HepG2 (cell line): Measurements from ENCODE around the gene MAPK6. TPM values are rescaled to one million over a fixed set of nuclear protein-coding genes. Genes with fewer than 3 reads are reported as not detected.
A peak's percentile ranks its signal among the peaks of the same experiment; 100 is the strongest.

Experiments used
- ETV5 ChIP-seq: IDR thresholded peaks from 2 replicates; pipeline ENCODE4 v1.6.1; 2018; ENCODE audit warnings: missing biosample characterization, missing genetic modification reagents, inconsistent platforms, borderline replicate concordance
- FLYWCH1 ChIP-seq: sonication (generic); formaldehyde crosslinking; IDR thresholded peaks from 2 replicates; pipeline ENCODE4 v1.8.1; 2023; ENCODE audit warnings: mild to moderate bottlenecking, missing genetic modification reagents
- FOXJ3 ChIP-seq: sonication (generic); formaldehyde crosslinking; IDR thresholded peaks from 2 replicates; pipeline ENCODE4 v1.4.0; 2020; ENCODE audit warnings: missing genetic modification reagents, mild to moderate bottlenecking, borderline replicate concordance
- HDAC2 ChIP-seq: sonication (generic); formaldehyde crosslinking; IDR thresholded peaks from 2 replicates; pipeline ENCODE4 v1.4.0; 2020; ENCODE audit warnings: missing genetic modification reagents
- HOMEZ ChIP-seq: IDR thresholded peaks from 2 replicates; pipeline ENCODE4 v1.6.1; 2016; ENCODE audit warnings: low read depth
- MEF2D ChIP-seq: sonication (generic); formaldehyde crosslinking; IDR thresholded peaks from 2 replicates; pipeline ENCODE4 v1.5.1; 2020; ENCODE audit warnings: mild to moderate bottlenecking, missing genetic modification reagents
- PBX3 ChIP-seq: sonication (generic); formaldehyde crosslinking; IDR thresholded peaks from 2 replicates; pipeline ENCODE4 v1.8.1; 2023; ENCODE audit warnings: missing genetic modification reagents, inconsistent platforms, borderline replicate concordance
- RARA ChIP-seq: IDR thresholded peaks from 2 replicates; pipeline ENCODE4 v1.6.1; 2016; ENCODE audit warnings: missing genetic modification reagents, missing compliant biosample characterization
- SRF ChIP-seq: IDR thresholded peaks from 2 replicates; pipeline ENCODE4 v1.6.1; 2011; ENCODE audit warnings: mild to moderate bottlenecking, low read depth, low read length, moderate library complexity
- U2AF1 ChIP-seq: fragments of 200-400 bp; formaldehyde crosslinking; optimal IDR thresholded peaks from 2 replicates; pipeline ENCODE3; 2017; ENCODE audit warnings: mild to moderate bottlenecking, low read depth, low read length
- ZBTB10 ChIP-seq: sonication (generic); formaldehyde crosslinking; IDR thresholded peaks from 2 replicates; pipeline ENCODE4 v1.4.0; 2020; ENCODE audit warnings: missing genetic modification reagents, borderline replicate concordance
- ZBTB20 ChIP-seq: sonication (generic); formaldehyde crosslinking; IDR thresholded peaks from 2 replicates; pipeline ENCODE4 v1.8.1; 2023; ENCODE audit warnings: missing genetic modification reagents, low read depth, mild to moderate bottlenecking, borderline replicate concordance
- ZBTB37 ChIP-seq: sonication (generic); formaldehyde crosslinking; IDR thresholded peaks from 2 replicates; pipeline ENCODE4 v1.4.0; 2020; ENCODE audit warnings: mild to moderate bottlenecking, missing genetic modification reagents
- ZFP36 ChIP-seq: fragments of 150-350 bp; IDR thresholded peaks from 2 replicates; pipeline ENCODE4 v1.6.1; 2018; ENCODE audit warnings: borderline replicate concordance, low read length, low read depth; ENCODE audit not compliant: partially characterized antibody
- ZNF101 ChIP-seq: sonication (generic); formaldehyde crosslinking; IDR thresholded peaks from 2 replicates; pipeline ENCODE4 v1.4.0; 2020; ENCODE audit warnings: mild to moderate bottlenecking, low read depth, missing genetic modification reagents, borderline replicate concordance
- ZNF382 ChIP-seq: sonication (generic); formaldehyde crosslinking; IDR thresholded peaks from 2 replicates; pipeline ENCODE4 v1.5.0; 2020; ENCODE audit warnings: missing genetic modification reagents, mild to moderate bottlenecking, borderline replicate concordance
- ZNF44 ChIP-seq: sonication (generic); formaldehyde crosslinking; IDR thresholded peaks from 2 replicates; pipeline ENCODE4 v1.5.1; 2020; ENCODE audit warnings: mild to moderate bottlenecking, missing genetic modification reagents
- ZNF543 ChIP-seq: sonication (generic); formaldehyde crosslinking; IDR thresholded peaks from 2 replicates; pipeline ENCODE4 v1.4.0; 2020; ENCODE audit warnings: mild to moderate bottlenecking, missing genetic modification reagents
- ZNF550 ChIP-seq: sonication (generic); formaldehyde crosslinking; IDR thresholded peaks from 2 replicates; pipeline ENCODE4 v1.4.0; 2020; ENCODE audit warnings: mild to moderate bottlenecking, missing genetic modification reagents, borderline replicate concordance
- polyA plus RNA-seq, 8 experiments: library from polyadenylated mRNA; depleted of rRNA in 3 of 8; stranded (reverse) in 7 of 8; unstranded in 1 of 8; fragments of >200 nt; fragmentation: Illumina TruSeq in 4 of 8; extraction: Trizol in 4 of 8; gene quantifications; 2 replicates each; pipeline versions ENCODE4 v1.2.1 to v1.2.3, GENCODE V29; 2011 to 2016; ENCODE audit warnings: low read depth in 4 of 8, missing spikeins in 1 of 8, mixed read lengths in 1 of 8; ENCODE audit not compliant: insufficient read depth in 1 of 8
- total RNA-seq, 5 experiments: library from RNA; depleted of rRNA; stranded (reverse); fragments of >200 nt; fragmentation: Illumina TruSeq; extraction: Trizol; gene quantifications; 2 replicates each; pipeline ENCODE4 v1.2.3, GENCODE V29; 2016; ENCODE audit warnings: low read depth in 1 of 5
- TF ChIP-seq, protein P1 (sequence below): sonication (generic); formaldehyde crosslinking; IDR thresholded peaks from 2 replicates; pipeline ENCODE4 v1.4.0; 2020; ENCODE audit warnings: missing genetic modification reagents

Gene MAPK6
- total and polyA plus RNA-seq, 2 of the 13 experiments (the other 11 are each of a cell fraction or from before 2014, with no cell fraction given), result 89.5 to 99.7 TPM

DNA sequence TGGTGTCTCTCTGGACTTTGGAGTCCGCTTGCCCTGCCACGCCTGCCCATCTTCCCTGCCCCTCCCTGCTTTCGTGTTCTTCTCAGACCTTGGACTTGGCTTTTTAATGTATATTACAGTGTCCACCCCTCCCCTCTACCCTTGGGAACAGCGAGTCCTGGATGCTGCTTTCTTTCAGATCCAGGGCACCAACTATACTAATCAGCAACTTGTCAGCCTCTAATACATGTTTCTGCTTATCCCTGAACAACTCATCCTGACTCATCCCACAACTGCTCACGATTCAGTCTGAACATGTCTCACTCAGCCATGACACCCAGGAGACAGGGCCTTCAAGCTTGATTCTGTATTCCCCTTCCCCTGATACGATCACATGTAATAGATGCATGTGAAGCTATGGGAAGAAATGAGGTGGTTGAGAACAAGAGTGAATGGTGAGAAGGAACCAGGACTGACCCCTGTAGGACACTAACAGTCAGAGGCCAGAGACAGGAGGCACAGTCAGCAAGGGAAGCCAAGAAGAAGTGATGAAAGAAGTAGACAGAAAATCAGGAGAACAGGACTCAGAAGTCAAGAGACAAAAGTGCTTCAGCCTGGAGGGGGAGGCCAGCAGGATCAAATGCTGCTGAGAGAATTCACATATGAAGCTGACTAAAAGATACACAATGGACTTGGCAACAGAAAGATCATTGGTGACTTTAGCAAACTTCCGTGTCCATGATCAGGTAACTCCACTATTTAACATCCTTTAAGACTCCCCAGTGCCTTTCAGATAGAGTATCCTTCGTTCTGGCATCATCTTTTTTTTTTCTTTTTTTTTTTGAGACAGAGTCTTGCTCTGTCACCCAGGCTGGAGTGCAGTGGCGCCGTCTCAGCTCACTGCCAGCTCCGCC, 58.1 kb downstream of the MAPK6 start (continued):
- TF ChIP-seq ZNF550 (no peak), MEF2D (CRISPR knock-in tag) (no peak), ZBTB20 (CRISPR knock-in tag) (peak; percentile 97; the same call in 1 of the 2 replicates), HDAC2 (CRISPR knock-in tag) (0 out of 2 replicates have a peak, but pooled peaks have one; percentile 8), ZNF382 (no peak), U2AF1 (no peak), ZNF101 (CRISPR knock-in tag) (no peak), ZNF44 (no peak), PBX3 (CRISPR knock-in tag) (no peak), ZFP36 (no peak), ETV5 (CRISPR knock-in tag) (no peak), HOMEZ (CRISPR knock-in tag) (0 out of 2 replicates have a peak, but pooled peaks have one; percentile 70), FOXJ3 (CRISPR knock-in tag) (no peak), ZBTB10 (CRISPR knock-in tag) (no peak), RARA (CRISPR knock-in tag) (peak; percentile 30; the same call in 1 of the 2 replicates), SRF (no peak), ZNF543 (CRISPR knock-in tag) (no peak), FLYWCH1 (CRISPR knock-in tag) (no peak), ZBTB37 (CRISPR knock-in tag) (no peak)
- TF ChIP-seq, protein P1, sequence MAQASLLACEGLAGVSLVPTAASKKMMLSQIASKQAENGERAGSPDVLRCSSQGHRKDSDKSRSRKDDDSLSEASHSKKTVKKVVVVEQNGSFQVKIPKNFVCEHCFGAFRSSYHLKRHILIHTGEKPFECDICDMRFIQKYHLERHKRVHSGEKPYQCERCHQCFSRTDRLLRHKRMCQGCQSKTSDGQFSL (CRISPR knock-in tag), result no peak
